Activated B cell treated with CpG ODN at 0.5 μM for 24 hours (primary cell): Measurements from ENCODE around the gene SPRED1. TPM values are rescaled to one million over a fixed set of nuclear protein-coding genes. Genes with fewer than 3 reads are reported as not detected.

Experiments
- ATAC-seq: fragments of 200-7000 bp; cut with Tn5 transposase; one replicate; pipeline ENCODE4 v1.10.0; 2021; ENCODE audit warnings: low read depth, mild to moderate bottlenecking, moderate library complexity
- CTCF ChIA-PET: fragments of 350-600 bp; sonication (Branson Sonifier 250); formaldehyde crosslinking; loops from one replicate; lab custom pipeline; 2021; ENCODE audit warnings: antibody characterized with exemption; lab: Charles Lee
- POLR2A ChIA-PET: fragments of 350-600 bp; sonication (Branson Sonifier 250); formaldehyde crosslinking; loops from one replicate; lab custom pipeline; 2021; ENCODE audit warnings: antibody characterized with exemption; lab: Charles Lee
- DNase-seq: peaks from one replicate; pipeline ENCODE4 v3.0.0; 2022
- H3K27ac Mint-ChIP-seq: one replicate; pipeline ENCODE4 v1.8.0; 2020; ENCODE audit warnings: mixed read lengths
- H3K27me3 Mint-ChIP-seq: one replicate; pipeline ENCODE4 v1.8.0; 2021; ENCODE audit warnings: mixed read lengths
- H3K36me3 Mint-ChIP-seq: one replicate; pipeline ENCODE4 v1.8.0; 2021; ENCODE audit warnings: low read depth, mixed read lengths
- H3K4me1 Mint-ChIP-seq: one replicate; pipeline ENCODE4 v1.8.0; 2021; ENCODE audit warnings: mixed read lengths
- H3K4me3 Mint-ChIP-seq: one replicate; pipeline ENCODE4 v1.8.0; 2020; ENCODE audit warnings: mild to moderate bottlenecking, mixed read lengths
- H3K9me3 Mint-ChIP-seq: one replicate; pipeline ENCODE4 v1.8.0; 2020; ENCODE audit warnings: mixed read lengths
- intact Hi-C: fragments of 100-400 bp; cut with micrococcal nuclease; formaldehyde crosslinking; loops from one replicate; pipeline ENCODE4 v1.15.1; 2024
- total RNA-seq: library from RNA; stranded (reverse); gene quantifications from 2 replicates; pipeline ENCODE4 v1.2.3, GENCODE V29; 2022
- TF ChIP-seq, protein P1 (sequence below): fragments of 200-600 bp; IDR thresholded peaks from one replicate; pipeline ENCODE4 v1.8.0; 2022; ENCODE audit warnings: antibody characterized with exemption, mild to moderate bottlenecking

Gene SPRED1
- total RNA-seq, 1 donor from 2014 or later: 1.4 TPM

DNA sequence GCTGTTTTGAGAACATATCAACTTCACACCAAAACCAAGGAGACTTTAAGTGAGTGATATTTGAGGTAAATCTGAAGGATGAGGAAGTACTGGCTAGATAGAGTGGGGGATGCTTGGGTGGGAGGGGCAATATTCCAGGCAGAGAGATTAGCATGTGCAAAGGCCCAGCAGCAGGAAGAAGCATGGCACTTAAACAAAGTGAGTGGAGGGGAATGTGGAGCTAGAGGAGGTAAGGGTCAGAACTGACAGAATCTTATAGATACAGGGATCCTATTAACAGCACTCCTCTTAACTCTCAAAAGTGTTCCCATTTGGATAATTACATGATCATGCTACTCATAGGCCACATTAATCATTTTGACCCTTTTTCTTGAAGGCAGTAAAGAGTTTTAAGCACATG lies 41.4 kb upstream of the SPRED1 start:
- Mint-ChIP-seq H3K36me3 (no peaks in the 10 kb centered on the region), H3K27ac (no peak overlapping the region), H3K4me1 (no peaks in the 10 kb centered on the region), H3K9me3 (no peaks in the 10 kb centered on the region), H3K4me3 (no peak overlapping the region), H3K27me3 (peaks cover 17% of the 10 kb centered on the region)
- intact Hi-C loops: no loop called here
- ATAC-seq (no peak), DNase-seq (no peak)
- ChIA-PET POLR2A (no interaction called here), CTCF (no interaction called here)
- TF ChIP-seq, protein P1, sequence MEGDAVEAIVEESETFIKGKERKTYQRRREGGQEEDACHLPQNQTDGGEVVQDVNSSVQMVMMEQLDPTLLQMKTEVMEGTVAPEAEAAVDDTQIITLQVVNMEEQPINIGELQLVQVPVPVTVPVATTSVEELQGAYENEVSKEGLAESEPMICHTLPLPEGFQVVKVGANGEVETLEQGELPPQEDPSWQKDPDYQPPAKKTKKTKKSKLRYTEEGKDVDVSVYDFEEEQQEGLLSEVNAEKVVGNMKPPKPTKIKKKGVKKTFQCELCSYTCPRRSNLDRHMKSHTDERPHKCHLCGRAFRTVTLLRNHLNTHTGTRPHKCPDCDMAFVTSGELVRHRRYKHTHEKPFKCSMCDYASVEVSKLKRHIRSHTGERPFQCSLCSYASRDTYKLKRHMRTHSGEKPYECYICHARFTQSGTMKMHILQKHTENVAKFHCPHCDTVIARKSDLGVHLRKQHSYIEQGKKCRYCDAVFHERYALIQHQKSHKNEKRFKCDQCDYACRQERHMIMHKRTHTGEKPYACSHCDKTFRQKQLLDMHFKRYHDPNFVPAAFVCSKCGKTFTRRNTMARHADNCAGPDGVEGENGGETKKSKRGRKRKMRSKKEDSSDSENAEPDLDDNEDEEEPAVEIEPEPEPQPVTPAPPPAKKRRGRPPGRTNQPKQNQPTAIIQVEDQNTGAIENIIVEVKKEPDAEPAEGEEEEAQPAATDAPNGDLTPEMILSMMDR: no peak

DNA sequence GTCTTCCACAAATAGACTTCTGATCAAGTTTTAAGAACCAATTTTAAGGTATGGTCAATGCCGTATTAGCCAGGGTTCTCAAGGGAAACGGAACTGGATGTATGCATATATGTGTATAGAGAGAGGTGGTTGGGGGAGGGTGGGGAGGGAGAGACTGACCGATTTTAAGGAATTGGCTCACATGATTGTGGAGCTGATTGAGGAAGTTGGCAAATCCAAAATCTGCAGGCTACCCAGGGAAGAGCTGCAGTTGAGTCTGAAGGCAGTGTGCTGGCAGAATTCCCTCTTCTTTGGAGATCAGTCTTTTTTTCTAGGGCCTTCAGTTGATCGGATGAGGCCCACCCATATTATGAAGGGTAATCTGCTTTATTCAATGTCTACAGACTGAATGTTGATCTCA lies 40.8 kb upstream of the SPRED1 start:
- no peaks in the 10 kb centered on the region for H3K4me1 Mint-ChIP-seq
- CTCF ChIA-PET: no interaction called here
- ATAC-seq: no peak
- H3K27me3 Mint-ChIP-seq: peaks cover 17% of the 10 kb centered on the region
- TF ChIP-seq, protein P1: no peak
- POLR2A ChIA-PET: no interaction called here
- H3K36me3 Mint-ChIP-seq: no peaks in the 10 kb centered on the region
- no peak overlapping the region for H3K27ac Mint-ChIP-seq
- no peak overlapping the region for H3K4me3 Mint-ChIP-seq
- intact Hi-C loops: no loop called here
- DNase-seq: no peak
- H3K9me3 Mint-ChIP-seq: no peaks in the 10 kb centered on the region

DNA sequence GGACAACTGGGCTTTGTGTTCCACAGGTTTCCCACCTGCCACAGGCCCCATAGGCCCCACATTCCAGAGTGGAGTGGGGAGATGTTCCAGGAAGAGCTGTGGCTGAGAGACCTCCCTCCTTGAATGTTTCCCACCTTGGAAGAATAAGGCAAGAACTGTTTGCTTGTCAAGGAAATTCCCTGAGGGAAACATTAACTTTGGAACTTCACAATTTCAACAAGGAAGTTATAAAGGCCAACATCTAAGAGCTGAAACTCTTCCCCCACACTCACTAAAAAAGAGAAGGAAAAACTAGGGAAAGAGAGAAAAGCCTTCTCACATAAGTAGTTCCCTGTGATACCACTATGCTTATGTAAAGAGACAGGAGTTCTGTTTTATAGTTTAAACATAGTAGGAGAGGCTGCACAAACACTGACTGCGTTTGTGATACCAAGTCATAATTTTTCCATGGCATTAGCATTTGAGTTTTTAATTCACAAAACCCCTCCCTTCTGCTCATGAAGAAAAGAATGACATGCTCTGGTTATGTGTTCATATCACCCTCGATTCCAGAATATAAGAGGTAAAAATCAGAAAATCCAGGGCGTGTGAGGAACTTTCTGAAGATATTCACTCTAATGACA lies 39.8 kb upstream of the SPRED1 start:
- H3K27ac Mint-ChIP-seq: no peak overlapping the region
- peaks cover 16% of the 10 kb centered on the region for H3K27me3 Mint-ChIP-seq
- TF ChIP-seq, protein P1: no peak
- H3K9me3 Mint-ChIP-seq: no peaks in the 10 kb centered on the region
- H3K4me1 Mint-ChIP-seq: no peaks in the 10 kb centered on the region
- intact Hi-C loops: no loop called here
- ChIA-PET POLR2A (no interaction called here), CTCF (no interaction called here)
- H3K4me3 Mint-ChIP-seq: no peak overlapping the region
- no peak for DNase-seq
- no peaks in the 10 kb centered on the region for H3K36me3 Mint-ChIP-seq
- no peak for ATAC-seq

DNA sequence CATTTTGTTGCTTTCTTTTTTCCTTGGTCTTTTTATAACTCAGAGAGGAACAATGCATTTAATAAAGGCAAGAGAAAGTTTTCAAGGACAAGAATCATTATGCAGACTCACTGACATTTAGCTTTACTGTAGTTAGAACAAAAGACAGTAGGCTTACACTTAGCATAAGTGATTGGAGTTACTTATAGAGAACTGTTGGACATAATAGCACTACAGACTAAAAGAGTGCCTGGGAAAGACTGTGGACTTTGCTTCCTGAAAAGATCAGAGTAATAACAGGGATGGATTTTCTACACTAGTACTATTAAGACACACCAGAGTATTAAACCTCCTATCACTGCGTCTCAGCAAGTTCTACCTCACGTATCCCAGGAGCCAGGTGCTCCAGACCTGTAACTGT lies 39.3 kb upstream of the SPRED1 start:
- POLR2A ChIA-PET: no interaction called here
- Mint-ChIP-seq H3K4me1 (no peaks in the 10 kb centered on the region), H3K27ac (no peak overlapping the region), H3K27me3 (peaks cover 16% of the 10 kb centered on the region), H3K4me3 (no peak overlapping the region), H3K9me3 (no peaks in the 10 kb centered on the region), H3K36me3 (no peaks in the 10 kb centered on the region)
- CTCF ChIA-PET: no interaction called here
- intact Hi-C loops: no loop called here
- TF ChIP-seq, protein P1: no peak
- DNase-seq (no peak), ATAC-seq (no peak)

DNA sequence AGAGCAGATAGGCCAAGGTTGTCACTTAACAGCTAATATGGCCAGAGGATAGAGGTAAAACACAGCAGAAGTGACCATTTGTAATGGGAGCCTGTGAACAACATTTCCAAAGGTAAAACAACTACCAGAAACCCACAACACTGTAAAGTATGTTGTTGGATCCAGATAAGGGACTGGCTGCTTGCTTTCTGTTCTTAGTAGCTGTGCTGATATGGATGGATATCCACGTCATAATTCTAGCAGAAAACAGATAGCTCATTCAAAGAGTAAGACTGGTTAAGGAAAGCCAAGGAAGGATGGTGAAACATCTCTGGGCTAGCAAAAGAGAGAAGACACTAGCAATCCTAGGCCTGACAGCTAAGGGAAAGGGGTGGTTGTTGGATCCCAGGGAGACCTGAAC lies 36.9 kb upstream of the SPRED1 start:
- Mint-ChIP-seq H3K4me3 (no peak overlapping the region), H3K36me3 (no peaks in the 10 kb centered on the region), H3K4me1 (no peaks in the 10 kb centered on the region), H3K27ac (no peak overlapping the region), H3K9me3 (no peaks in the 10 kb centered on the region), H3K27me3 (peaks cover 5% of the 10 kb centered on the region)
- ChIA-PET CTCF (no interaction called here), POLR2A (no interaction called here)
- intact Hi-C loops: no loop called here
- TF ChIP-seq, protein P1: no peak
- DNase-seq (no peak), ATAC-seq (no peak)
